ENCODE data around the gene NUP98.

NUP98 gene

DNA sequence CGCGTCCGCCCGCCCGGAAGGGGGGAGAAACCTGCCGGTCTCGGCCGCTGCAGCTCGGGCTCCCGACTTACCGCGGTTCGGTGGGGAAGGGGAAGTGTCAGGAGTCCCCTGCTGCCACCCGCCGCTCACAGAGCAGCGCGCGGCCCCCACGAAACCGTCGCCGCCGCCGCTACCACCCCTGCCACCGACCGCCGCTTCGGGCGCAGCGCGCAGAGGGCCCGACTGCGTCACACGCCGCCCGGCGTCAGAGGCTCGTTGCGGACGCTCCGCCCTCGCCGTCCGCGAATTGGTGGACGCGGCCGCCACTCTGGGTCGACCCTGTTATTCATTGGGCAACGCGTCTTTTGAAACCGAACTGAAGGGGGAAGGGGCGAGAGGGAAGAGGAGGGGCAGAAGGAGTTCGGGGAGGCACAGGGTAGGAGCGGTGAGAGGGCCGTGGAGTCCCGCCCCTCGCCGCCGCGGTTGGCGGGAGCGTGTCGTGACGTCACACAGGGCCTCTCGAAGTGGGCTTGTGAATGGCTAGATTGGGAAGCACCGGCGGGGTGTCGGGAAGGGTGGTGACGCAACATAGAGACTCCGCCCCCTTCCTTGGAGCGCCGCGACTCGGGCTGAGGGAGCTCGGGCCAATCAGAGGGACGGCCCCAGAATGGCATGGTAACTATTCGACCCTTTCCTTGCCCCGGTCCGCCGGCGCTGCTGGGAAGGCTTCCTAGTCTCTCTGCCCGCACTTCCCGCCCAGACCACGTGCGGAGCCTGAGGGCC is at the start of gene NUP98:
Gene NUP98 (minus strand): TSS at position 226 of the 762 bp plus-strand sequence. CDS start 15,437 bp downstream, outside the sequence.
- H3K36me3 ChIP-seq (ENCODE audit: low read depth), result peaks cover 32% of the 10 kb centered on the region
- DNase-seq (ENCODE audit: low spot score) (peak; percentile 99), ATAC-seq (ENCODE audit: low read depth) (peak; percentile 94)
- no peaks in the 10 kb centered on the region for H3K9me3 ChIP-seq (ENCODE audit: severe bottlenecking)
- H3K4me1 ChIP-seq (ENCODE audit: insufficient read depth, poor library complexity, severe bottlenecking), result peaks cover 9% of the 10 kb centered on the region
- TF ChIP-seq, protein P1, sequence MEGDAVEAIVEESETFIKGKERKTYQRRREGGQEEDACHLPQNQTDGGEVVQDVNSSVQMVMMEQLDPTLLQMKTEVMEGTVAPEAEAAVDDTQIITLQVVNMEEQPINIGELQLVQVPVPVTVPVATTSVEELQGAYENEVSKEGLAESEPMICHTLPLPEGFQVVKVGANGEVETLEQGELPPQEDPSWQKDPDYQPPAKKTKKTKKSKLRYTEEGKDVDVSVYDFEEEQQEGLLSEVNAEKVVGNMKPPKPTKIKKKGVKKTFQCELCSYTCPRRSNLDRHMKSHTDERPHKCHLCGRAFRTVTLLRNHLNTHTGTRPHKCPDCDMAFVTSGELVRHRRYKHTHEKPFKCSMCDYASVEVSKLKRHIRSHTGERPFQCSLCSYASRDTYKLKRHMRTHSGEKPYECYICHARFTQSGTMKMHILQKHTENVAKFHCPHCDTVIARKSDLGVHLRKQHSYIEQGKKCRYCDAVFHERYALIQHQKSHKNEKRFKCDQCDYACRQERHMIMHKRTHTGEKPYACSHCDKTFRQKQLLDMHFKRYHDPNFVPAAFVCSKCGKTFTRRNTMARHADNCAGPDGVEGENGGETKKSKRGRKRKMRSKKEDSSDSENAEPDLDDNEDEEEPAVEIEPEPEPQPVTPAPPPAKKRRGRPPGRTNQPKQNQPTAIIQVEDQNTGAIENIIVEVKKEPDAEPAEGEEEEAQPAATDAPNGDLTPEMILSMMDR (IDR thresholded peaks at IDR 0.05; ENCODE audit: poor library complexity, severe bottlenecking), result no peak
- H3K27me3 ChIP-seq (ENCODE audit: insufficient read depth, poor library complexity, severe bottlenecking), result no peaks in the 10 kb centered on the region
- peak within 1 kb of the TSS; percentile 46 for H3K27ac ChIP-seq (ENCODE audit: poor library complexity, severe bottlenecking)
- peak within 1 kb of the TSS; percentile 93 for H3K4me3 ChIP-seq (ENCODE audit: severe bottlenecking)

DNA sequence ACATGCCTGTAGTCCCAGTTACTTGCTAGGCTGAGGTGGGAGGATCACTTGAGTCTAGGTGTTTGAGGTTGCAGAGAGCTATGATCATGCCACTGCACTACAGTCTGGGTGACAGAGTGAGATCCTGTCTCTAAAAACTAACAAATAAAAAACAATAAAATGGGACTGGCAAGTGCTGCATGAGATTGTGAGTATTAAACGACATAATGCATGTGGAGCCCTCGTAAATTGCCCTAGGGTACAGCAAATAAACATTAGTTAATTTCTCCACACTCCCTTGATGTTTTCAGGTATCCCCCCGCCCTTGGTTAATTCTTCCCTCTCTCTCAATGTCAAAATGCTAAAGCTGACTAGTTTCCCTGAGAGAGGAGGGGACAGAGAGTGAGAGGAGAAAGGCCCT is 48.3 kb upstream of the NUP98 start:
- no peak overlapping the region for H3K27ac ChIP-seq (ENCODE audit: poor library complexity, severe bottlenecking)
- TF ChIP-seq, protein P1 (IDR thresholded peaks at IDR 0.05; ENCODE audit: poor library complexity, severe bottlenecking), result no peak
- no peaks in the 10 kb centered on the region for H3K9me3 ChIP-seq (ENCODE audit: severe bottlenecking)
- no peaks in the 10 kb centered on the region for H3K36me3 ChIP-seq (ENCODE audit: low read depth)
- H3K4me3 ChIP-seq (ENCODE audit: severe bottlenecking), result no peak overlapping the region
- H3K27me3 ChIP-seq (ENCODE audit: insufficient read depth, poor library complexity, severe bottlenecking), result no peaks in the 10 kb centered on the region
- peaks cover 7% of the 10 kb centered on the region for H3K4me1 ChIP-seq (ENCODE audit: insufficient read depth, poor library complexity, severe bottlenecking)
- DNase-seq (ENCODE audit: low spot score) (no peak), ATAC-seq (ENCODE audit: low read depth) (no peak)

DNA sequence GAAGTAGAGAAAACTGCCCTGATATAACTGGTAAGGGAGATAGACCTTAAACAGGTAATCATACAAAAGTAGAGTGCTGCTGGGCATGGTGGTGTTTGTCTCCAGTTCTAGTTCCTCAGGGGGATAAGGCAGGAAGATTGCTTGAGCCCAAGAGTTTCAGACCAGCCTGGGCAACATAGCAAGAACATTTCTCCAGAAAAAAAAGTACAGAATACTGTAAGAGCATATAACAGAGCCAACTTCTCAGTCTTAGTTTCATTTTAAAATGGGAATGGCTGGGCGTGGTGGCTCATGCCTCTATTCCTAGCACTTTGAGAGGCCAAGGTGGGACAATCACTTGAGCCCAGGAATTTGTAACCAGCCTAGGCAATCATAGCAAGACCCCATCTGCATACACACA is 47.9 kb upstream of the NUP98 start:
- ATAC-seq (ENCODE audit: low read depth) (no peak), DNase-seq (ENCODE audit: low spot score) (no peak)
- Histone ChIP-seq H3K9me3 (ENCODE audit: severe bottlenecking) (no peaks in the 10 kb centered on the region), H3K36me3 (ENCODE audit: low read depth) (no peaks in the 10 kb centered on the region), H3K27me3 (ENCODE audit: insufficient read depth, poor library complexity, severe bottlenecking) (no peaks in the 10 kb centered on the region), H3K4me3 (ENCODE audit: severe bottlenecking) (no peak overlapping the region), H3K27ac (ENCODE audit: poor library complexity, severe bottlenecking) (no peak overlapping the region), H3K4me1 (ENCODE audit: insufficient read depth, poor library complexity, severe bottlenecking) (peaks cover 7% of the 10 kb centered on the region)
- TF ChIP-seq, protein P1 (IDR thresholded peaks at IDR 0.05; ENCODE audit: poor library complexity, severe bottlenecking), result no peak

DNA sequence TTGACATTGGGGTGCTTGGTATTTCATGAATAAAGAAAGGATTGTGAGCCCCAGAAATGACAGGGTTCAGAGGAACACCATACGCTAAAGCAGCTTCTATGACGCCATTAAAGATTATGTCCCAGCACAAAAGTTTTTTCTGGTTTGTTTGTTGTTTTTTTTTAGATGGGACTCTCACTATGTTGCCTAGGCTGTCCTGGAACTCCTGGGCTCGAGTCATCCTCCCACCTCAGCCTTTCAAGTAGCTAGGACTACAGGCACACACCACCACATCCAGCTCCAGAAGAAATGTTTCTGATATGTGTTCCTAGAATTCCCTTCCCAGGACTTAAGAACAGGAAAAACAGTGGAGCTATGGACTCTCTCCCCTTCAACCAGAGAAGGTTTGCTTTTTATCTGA is 46.0 kb upstream of the NUP98 start:
- Histone ChIP-seq H3K4me1 (ENCODE audit: insufficient read depth, poor library complexity, severe bottlenecking) (peaks cover 10% of the 10 kb centered on the region), H3K36me3 (ENCODE audit: low read depth) (peaks cover 4% of the 10 kb centered on the region), H3K4me3 (ENCODE audit: severe bottlenecking) (no peak overlapping the region), H3K27ac (ENCODE audit: poor library complexity, severe bottlenecking) (no peak overlapping the region), H3K27me3 (ENCODE audit: insufficient read depth, poor library complexity, severe bottlenecking) (no peaks in the 10 kb centered on the region), H3K9me3 (ENCODE audit: severe bottlenecking) (no peaks in the 10 kb centered on the region)
- DNase-seq (ENCODE audit: low spot score), result no peak
- TF ChIP-seq, protein P1 (IDR thresholded peaks at IDR 0.05; ENCODE audit: poor library complexity, severe bottlenecking), result no peak
- no peak for ATAC-seq (ENCODE audit: low read depth)
